Measurements from ENCODE around the gene BICDL2. TPM values are rescaled to one million over a fixed set of nuclear protein-coding genes. Genes with fewer than 3 reads are reported as not detected.

BICDL2 gene
- total and polyA plus RNA-seq, 2 donors (not counting 3 experiments of a cell fraction or from before 2014, with no cell fraction given) = not detected

GRCh38 chr16:3062553-3062952 is 25.8 kb upstream of the BICDL2 start:
- BruUV-seq (replicated peaks) = no TSS peak
- H3K9me3 ChIP-seq (replicated peaks; ENCODE audit: control insufficient read depth, insufficient read depth, low read length) = no peaks in the 10 kb centered on the region

More at GRCh38 chr16:3062553-3062952, 25.8 kb upstream of the BICDL2 start:
- no peak overlapping the region for H3K27ac ChIP-seq (ENCODE audit: insufficient read depth, low read depth, low read length)
- no peak overlapping the region for H2AFZ ChIP-seq (ENCODE audit: low read depth, low read length)
- ChIA-PET CTCF (interaction anchor here (1.2 to 2.5 kb wide), 2 partner anchors 65 to 67 kb away, joined by 4 to 13 read pairs; no protein-coding TSS in a partner anchor), POLR2A (no interaction called here)
- no peak for FAIRE-seq
- H3K9me1 ChIP-seq (replicated peaks; ENCODE audit: control insufficient read depth, extremely low read depth, insufficient read depth, low read length) = no peaks in the 10 kb centered on the region
- dilution Hi-C loops (cut with MboI; ENCODE audit: extremely low pct_ligation_motif_present, low sequenced_read_pairs) = no loop called here
- TF ChIP-seq GATA2 (IDR thresholded peaks at IDR 0.05; ENCODE audit: insufficient read depth, insufficient read length, low read depth, low read length) (no peak), POLR2AphosphoS5 (IDR thresholded peaks at IDR 0.05; ENCODE audit: insufficient read depth, low read depth, low read length) (no peak), EZH2 (IDR thresholded peaks at IDR 0.05; ENCODE audit: borderline replicate concordance, low read depth, low read length, severe bottlenecking) (no peak), MAX (IDR thresholded peaks at IDR 0.05; ENCODE audit: insufficient read depth, insufficient read length) (no peak), CTCF (IDR thresholded peaks at IDR 0.05; ENCODE audit: extremely low read depth in 1 of 2, insufficient read depth in 1 of 2, low read depth in 1 of 2, low read length in 2 of 2) (no peak), POLR2A (IDR thresholded peaks at IDR 0.05; ENCODE audit: low read depth, low read length) (no peak), FOS (IDR thresholded peaks at IDR 0.05; ENCODE audit: borderline replicate concordance, insufficient read depth, low read length) (no peak), MYC (IDR thresholded peaks at IDR 0.05; ENCODE audit: low read depth, low read length) (no peak), JUN (IDR thresholded peaks at IDR 0.05; ENCODE audit: borderline replicate concordance, insufficient read depth, insufficient read length, low read depth) (no peak)
- H3K4me2 ChIP-seq (ENCODE audit: insufficient read depth, low read length) = no peak overlapping the region
- no peaks in the 10 kb centered on the region for H4K20me1 ChIP-seq (replicated peaks; ENCODE audit: control insufficient read depth, extremely low read depth, insufficient read depth, low read length)
- peaks cover 4% of the 10 kb centered on the region for H3K79me2 ChIP-seq (ENCODE audit: control insufficient read depth, insufficient read depth, low read length)
- peaks cover 27% of the 10 kb centered on the region for H3K4me1 ChIP-seq (ENCODE audit: control insufficient read depth, extremely low read depth, insufficient read depth, low read length)
- no peak overlapping the region for H3K9ac ChIP-seq (replicated peaks; ENCODE audit: extremely low read depth, insufficient read depth, low read length)
- intact Hi-C loops (cut with micrococcal nuclease) = no loop called here
- H3K4me3 ChIP-seq (replicated peaks in 1 of 3; ENCODE audit: insufficient read depth in 1 of 3, low read depth in 1 of 3, low read length in 3 of 3) = no peak overlapping the region
- H3K27me3 ChIP-seq (ENCODE audit: control insufficient read depth in 2 of 2, insufficient read depth in 2 of 2, low read length in 2 of 2) = no peaks in the 10 kb centered on the region
- H3K36me3 ChIP-seq (ENCODE audit: control insufficient read depth in 2 of 2, extremely low read depth in 1 of 2, insufficient read depth in 2 of 2, low read length in 2 of 2) = no peaks in the 10 kb centered on the region
- no peak for DNase-seq (ENCODE audit: low read depth, low spot score)
